ENCODE measurements around the gene OPCML.

Gene OPCML

DNA sequence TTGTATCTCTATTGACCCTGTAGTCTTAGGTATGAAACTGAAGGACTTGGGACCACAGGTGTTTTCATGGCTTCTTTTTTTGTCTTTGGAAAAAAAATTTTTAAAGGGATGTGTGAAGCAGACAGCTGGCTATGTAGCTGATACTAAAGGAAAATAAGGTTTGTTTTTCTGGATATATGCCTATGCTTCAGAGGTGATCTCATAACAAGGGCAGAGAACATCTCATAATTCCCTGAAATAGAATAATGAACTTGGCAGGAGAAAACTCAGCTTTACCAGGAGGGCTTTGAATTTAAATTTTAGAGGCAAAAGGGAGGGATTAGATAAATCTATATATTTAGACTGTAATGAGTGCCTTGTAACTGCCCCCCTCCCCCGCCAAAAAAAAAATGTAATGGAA lies 714.9 kb downstream of the OPCML start:
- Histone ChIP-seq H3K36me3 (ENCODE audit: control insufficient read depth in 2 of 2, insufficient read depth in 2 of 2, low read length in 2 of 2) (no peaks in the 10 kb centered on the region), H3K27ac (ENCODE audit: low read length) (no peak overlapping the region), H3K9ac (ENCODE audit: low read length in 2 of 2) (no peak overlapping the region), H3K27me3 (ENCODE audit: control insufficient read depth in 1 of 2, insufficient read depth in 2 of 2, low read length in 2 of 2) (no peaks in the 10 kb centered on the region), H3K4me3 (ENCODE audit: low read length in 2 of 2) (no peak overlapping the region), H3K4me1 (ENCODE audit: control insufficient read depth, insufficient read depth, low read length) (no peaks in the 10 kb centered on the region), H3K9me3 (ENCODE audit: control insufficient read depth in 2 of 2, low read length in 2 of 2) (no peaks in the 10 kb centered on the region)

DNA sequence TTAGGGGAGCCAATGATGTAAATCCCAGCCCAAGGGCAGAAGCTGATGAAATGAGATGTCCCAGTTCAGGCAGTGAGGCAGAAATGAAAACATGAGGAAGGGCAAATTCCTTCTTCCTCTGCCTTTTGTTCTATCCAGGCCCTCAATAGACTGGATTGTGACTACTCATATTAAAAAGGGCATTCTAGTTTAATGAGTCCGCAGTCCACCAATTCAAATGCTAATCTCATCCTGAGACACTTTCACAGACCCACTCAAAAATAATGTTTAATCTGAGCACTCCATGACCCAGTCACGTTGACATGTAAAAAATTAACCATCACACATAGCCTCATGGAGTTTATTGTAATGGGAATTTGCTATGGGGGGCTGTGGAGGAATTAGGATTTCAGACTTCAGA lies 717.9 kb downstream of the OPCML start:
- Histone ChIP-seq H3K36me3 (ENCODE audit: control insufficient read depth in 2 of 2, insufficient read depth in 2 of 2, low read length in 2 of 2) (no peaks in the 10 kb centered on the region), H3K27me3 (ENCODE audit: control insufficient read depth in 1 of 2, insufficient read depth in 2 of 2, low read length in 2 of 2) (no peaks in the 10 kb centered on the region), H3K9me3 (ENCODE audit: control insufficient read depth in 2 of 2, low read length in 2 of 2) (no peaks in the 10 kb centered on the region), H3K4me3 (ENCODE audit: low read length in 2 of 2) (no peak overlapping the region), H3K27ac (ENCODE audit: low read length) (no peak overlapping the region), H3K4me1 (ENCODE audit: control insufficient read depth, insufficient read depth, low read length) (no peaks in the 10 kb centered on the region), H3K9ac (ENCODE audit: low read length in 2 of 2) (no peak overlapping the region)

DNA sequence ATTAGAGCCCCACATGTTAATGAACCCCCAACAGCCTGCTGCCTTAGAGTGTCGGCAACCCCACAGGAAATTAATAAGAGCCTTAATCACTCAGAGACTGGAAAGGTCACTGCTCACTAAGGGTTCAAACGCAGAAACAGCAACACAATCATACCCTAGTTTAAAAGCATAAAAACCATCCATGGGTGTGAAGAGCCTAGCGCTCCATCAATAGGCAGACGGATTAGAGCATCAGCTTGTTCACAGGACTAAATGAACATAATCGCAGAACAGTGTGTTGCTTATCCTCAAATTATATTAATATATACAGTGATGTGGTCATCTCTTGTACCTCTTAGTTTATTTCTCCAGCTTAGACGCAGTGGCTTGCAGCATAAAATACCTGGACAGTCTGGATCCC lies 720.7 kb downstream of the OPCML start:
- H3K36me3 ChIP-seq (ENCODE audit: control insufficient read depth in 2 of 2, insufficient read depth in 2 of 2, low read length in 2 of 2): no peaks in the 10 kb centered on the region
- no peak overlapping the region for H3K4me3 ChIP-seq (ENCODE audit: low read length in 2 of 2)
- no peak overlapping the region for H3K27ac ChIP-seq (ENCODE audit: low read length)
- H3K27me3 ChIP-seq (ENCODE audit: control insufficient read depth in 1 of 2, insufficient read depth in 2 of 2, low read length in 2 of 2): no peaks in the 10 kb centered on the region
- H3K9me3 ChIP-seq (ENCODE audit: control insufficient read depth in 2 of 2, low read length in 2 of 2): no peaks in the 10 kb centered on the region
- no peak overlapping the region for H3K9ac ChIP-seq (ENCODE audit: low read length in 2 of 2)
- H3K4me1 ChIP-seq (ENCODE audit: control insufficient read depth, insufficient read depth, low read length): no peaks in the 10 kb centered on the region

GRCh38 chr11:132809070-132809469 lies 723.2 kb downstream of the OPCML start:
- Histone ChIP-seq H3K9ac (ENCODE audit: low read length in 2 of 2) (no peak overlapping the region), H3K9me3 (ENCODE audit: control insufficient read depth in 2 of 2, low read length in 2 of 2) (no peaks in the 10 kb centered on the region), H3K4me1 (ENCODE audit: control insufficient read depth, insufficient read depth, low read length) (no peaks in the 10 kb centered on the region), H3K36me3 (ENCODE audit: control insufficient read depth in 2 of 2, insufficient read depth in 2 of 2, low read length in 2 of 2) (no peaks in the 10 kb centered on the region), H3K27ac (ENCODE audit: low read length) (no peak overlapping the region), H3K4me3 (ENCODE audit: low read length in 2 of 2) (no peak overlapping the region), H3K27me3 (ENCODE audit: control insufficient read depth in 1 of 2, insufficient read depth in 2 of 2, low read length in 2 of 2) (no peaks in the 10 kb centered on the region)

GRCh38 chr11:132804258-132804657 lies 728.0 kb downstream of the OPCML start:
- Histone ChIP-seq H3K9ac (ENCODE audit: low read length in 2 of 2) (no peak overlapping the region), H3K27ac (ENCODE audit: low read length) (no peak overlapping the region), H3K36me3 (ENCODE audit: control insufficient read depth in 2 of 2, insufficient read depth in 2 of 2, low read length in 2 of 2) (no peaks in the 10 kb centered on the region), H3K27me3 (ENCODE audit: control insufficient read depth in 1 of 2, insufficient read depth in 2 of 2, low read length in 2 of 2) (no peaks in the 10 kb centered on the region), H3K4me1 (ENCODE audit: control insufficient read depth, insufficient read depth, low read length) (no peaks in the 10 kb centered on the region), H3K9me3 (ENCODE audit: control insufficient read depth in 2 of 2, low read length in 2 of 2) (peaks cover 0 to 2% of the 10 kb centered on the region in 2 donors), H3K4me3 (ENCODE audit: low read length in 2 of 2) (no peak overlapping the region)

DNA sequence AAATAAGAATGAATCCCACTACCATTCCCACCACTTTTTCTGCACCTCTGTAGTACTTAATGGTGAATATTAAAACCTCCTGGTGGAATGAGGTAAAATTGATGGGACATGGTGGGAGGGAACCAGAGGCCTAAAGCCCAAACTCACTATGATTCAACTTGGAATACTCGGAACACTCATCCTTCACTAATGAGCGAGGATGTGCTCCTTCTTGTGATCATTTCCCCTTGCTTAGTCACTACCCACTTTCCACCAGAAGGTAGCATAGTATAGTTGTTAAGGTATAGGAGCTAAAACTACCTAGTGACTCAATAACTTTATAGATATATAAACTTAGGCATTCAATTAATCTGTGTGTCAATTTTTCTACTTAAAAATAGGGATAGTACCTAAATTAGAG lies 728.9 kb downstream of the OPCML start:
- H3K36me3 ChIP-seq (ENCODE audit: control insufficient read depth in 2 of 2, insufficient read depth in 2 of 2, low read length in 2 of 2): no peaks in the 10 kb centered on the region
- H3K27me3 ChIP-seq (ENCODE audit: control insufficient read depth in 1 of 2, insufficient read depth in 2 of 2, low read length in 2 of 2): no peaks in the 10 kb centered on the region
- H3K4me1 ChIP-seq (ENCODE audit: control insufficient read depth, insufficient read depth, low read length): no peaks in the 10 kb centered on the region
- H3K9ac ChIP-seq (ENCODE audit: low read length in 2 of 2): no peak overlapping the region
- H3K27ac ChIP-seq (ENCODE audit: low read length): no peak overlapping the region
- no peak overlapping the region for H3K4me3 ChIP-seq (ENCODE audit: low read length in 2 of 2)
- peaks cover 0 to 2% of the 10 kb centered on the region in 2 donors for H3K9me3 ChIP-seq (ENCODE audit: control insufficient read depth in 2 of 2, low read length in 2 of 2)

DNA sequence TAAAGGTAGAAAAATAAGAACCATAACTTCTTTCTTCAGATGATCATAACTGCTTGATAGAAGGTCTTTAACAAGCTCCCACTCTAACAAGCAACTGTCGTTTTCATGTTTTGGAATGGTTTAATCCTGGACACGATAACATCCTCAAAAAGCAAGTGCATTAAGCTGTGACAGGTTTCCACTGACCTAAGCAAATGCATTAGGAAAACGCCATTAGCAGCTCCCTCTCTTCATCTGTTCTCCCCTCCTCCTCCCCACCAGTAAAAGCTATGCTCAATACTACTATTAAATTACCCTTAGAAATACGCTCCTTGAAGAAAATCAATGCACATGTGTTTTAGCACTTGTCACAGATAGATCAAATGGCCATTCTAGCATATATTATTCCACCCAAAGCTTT lies 729.4 kb downstream of the OPCML start:
- Histone ChIP-seq H3K27ac (ENCODE audit: low read length) (no peak overlapping the region), H3K4me1 (ENCODE audit: control insufficient read depth, insufficient read depth, low read length) (no peaks in the 10 kb centered on the region), H3K9ac (ENCODE audit: low read length in 2 of 2) (no peak overlapping the region)

GRCh38 chr11:132793831-132794230 lies 738.5 kb downstream of the OPCML start:
- no peaks in the 10 kb centered on the region for H3K9me3 ChIP-seq (ENCODE audit: control insufficient read depth in 2 of 2, low read length in 2 of 2)
- no peak overlapping the region for H3K9ac ChIP-seq (ENCODE audit: low read length in 2 of 2)
- H3K4me3 ChIP-seq (ENCODE audit: low read length in 2 of 2): no peak overlapping the region
- H3K27ac ChIP-seq (ENCODE audit: low read length): no peak overlapping the region
- H3K4me1 ChIP-seq (ENCODE audit: control insufficient read depth, insufficient read depth, low read length): no peaks in the 10 kb centered on the region
- no peaks in the 10 kb centered on the region for H3K27me3 ChIP-seq (ENCODE audit: control insufficient read depth in 1 of 2, insufficient read depth in 2 of 2, low read length in 2 of 2)
- H3K36me3 ChIP-seq (ENCODE audit: control insufficient read depth in 2 of 2, insufficient read depth in 2 of 2, low read length in 2 of 2): no peaks in the 10 kb centered on the region

More for the DNA sequence above, 729.4 kb downstream of the OPCML start:
- Histone ChIP-seq H3K9me3 (ENCODE audit: control insufficient read depth in 2 of 2, low read length in 2 of 2) (peaks cover 0 to 2% of the 10 kb centered on the region in 2 donors), H3K27me3 (ENCODE audit: control insufficient read depth in 1 of 2, insufficient read depth in 2 of 2, low read length in 2 of 2) (no peaks in the 10 kb centered on the region), H3K36me3 (ENCODE audit: control insufficient read depth in 2 of 2, insufficient read depth in 2 of 2, low read length in 2 of 2) (no peaks in the 10 kb centered on the region), H3K4me3 (ENCODE audit: low read length in 2 of 2) (no peak overlapping the region)

GRCh38 chr11:132792341-132793140 lies 739.8 kb downstream of the OPCML start:
- no peak overlapping the region for H3K27ac ChIP-seq (ENCODE audit: low read length)

GRCh38 chr11:132790971-132791370 lies 741.3 kb downstream of the OPCML start:
- H3K9me3 ChIP-seq (ENCODE audit: control insufficient read depth in 2 of 2, low read length in 2 of 2): no peaks in the 10 kb centered on the region
- H3K4me3 ChIP-seq (ENCODE audit: low read length in 2 of 2): no peak overlapping the region
- H3K4me1 ChIP-seq (ENCODE audit: control insufficient read depth, insufficient read depth, low read length): no peaks in the 10 kb centered on the region
- H3K9ac ChIP-seq (ENCODE audit: low read length in 2 of 2): no peak overlapping the region
- no peaks in the 10 kb centered on the region for H3K36me3 ChIP-seq (ENCODE audit: control insufficient read depth in 2 of 2, insufficient read depth in 2 of 2, low read length in 2 of 2)
- H3K27ac ChIP-seq (ENCODE audit: low read length): no peak overlapping the region
- H3K27me3 ChIP-seq (ENCODE audit: control insufficient read depth in 1 of 2, insufficient read depth in 2 of 2, low read length in 2 of 2): no peaks in the 10 kb centered on the region

More at GRCh38 chr11:132792341-132793140, 739.8 kb downstream of the OPCML start:
- no peaks in the 10 kb centered on the region for H3K4me1 ChIP-seq (ENCODE audit: control insufficient read depth, insufficient read depth, low read length)
- no peaks in the 10 kb centered on the region for H3K27me3 ChIP-seq (ENCODE audit: control insufficient read depth in 1 of 2, insufficient read depth in 2 of 2, low read length in 2 of 2)
- no peaks in the 10 kb centered on the region for H3K9me3 ChIP-seq (ENCODE audit: control insufficient read depth in 2 of 2, low read length in 2 of 2)
- H3K36me3 ChIP-seq (ENCODE audit: control insufficient read depth in 2 of 2, insufficient read depth in 2 of 2, low read length in 2 of 2): no peaks in the 10 kb centered on the region
- H3K4me3 ChIP-seq (ENCODE audit: low read length in 2 of 2): no peak overlapping the region
- H3K9ac ChIP-seq (ENCODE audit: low read length in 2 of 2): no peak overlapping the region

GRCh38 chr11:132790466-132790865 lies 741.8 kb downstream of the OPCML start:
- no peaks in the 10 kb centered on the region for H3K36me3 ChIP-seq (ENCODE audit: control insufficient read depth in 2 of 2, insufficient read depth in 2 of 2, low read length in 2 of 2)
- no peaks in the 10 kb centered on the region for H3K27me3 ChIP-seq (ENCODE audit: control insufficient read depth in 1 of 2, insufficient read depth in 2 of 2, low read length in 2 of 2)
- no peak overlapping the region for H3K9ac ChIP-seq (ENCODE audit: low read length in 2 of 2)
- no peaks in the 10 kb centered on the region for H3K4me1 ChIP-seq (ENCODE audit: control insufficient read depth, insufficient read depth, low read length)
- H3K4me3 ChIP-seq (ENCODE audit: low read length in 2 of 2): no peak overlapping the region
- no peaks in the 10 kb centered on the region for H3K9me3 ChIP-seq (ENCODE audit: control insufficient read depth in 2 of 2, low read length in 2 of 2)
- H3K27ac ChIP-seq (ENCODE audit: low read length): no peak overlapping the region

Measured in stomach smooth muscle (tissue), 2 donors.